HEK293T (cell line): Measurements from ENCODE around the gene FKBP3.

Source experiments
- CTCF ChIA-PET: fragments of 350-600 bp; formaldehyde crosslinking; extraction: SDS; loops from one replicate; lab custom pipeline; 2021; ENCODE audit warnings: antibody characterized with exemption, inconsistent platforms; lab: Yijun Ruan, JAX
- POLR2A ChIA-PET: fragments of 350-600 bp; formaldehyde crosslinking; extraction: SDS; loops from one replicate; lab custom pipeline; 2020; ENCODE audit warnings: antibody characterized with exemption, inconsistent platforms; lab: Yijun Ruan, JAX
- DNase-seq: peaks from one replicate; pipeline ENCODE4 v3.0.0; 2012; ENCODE audit warnings: mixed read lengths; ENCODE audit errors: extremely low spot score
- ARNT ChIP-seq: fragments of 450-650 bp; IDR thresholded peaks from 2 replicates; pipeline ENCODE4 v1.6.1; 2017; ENCODE audit warnings: mild to moderate bottlenecking
- BHLHE40 ChIP-seq: fragments of 450-650 bp; IDR thresholded peaks from 2 replicates; pipeline ENCODE4 v1.6.1; 2016; ENCODE audit warnings: mild to moderate bottlenecking, moderate library complexity, borderline replicate concordance
- CTBP1 ChIP-seq: fragments of 450-650 bp; IDR thresholded peaks from 2 replicates; pipeline ENCODE4 v1.6.1; 2016; ENCODE audit warnings: borderline replicate concordance
- ELF4 ChIP-seq: fragments of 450-650 bp; IDR thresholded peaks from 2 replicates; pipeline ENCODE4 v1.6.1; 2017; ENCODE audit warnings: antibody characterized with exemption
- FOXA1 ChIP-seq: fragments of 450-650 bp; IDR thresholded peaks from 2 replicates; pipeline ENCODE4 v1.6.1; 2016; ENCODE audit warnings: mild to moderate bottlenecking
- FOXK2 ChIP-seq: fragments of 450-650 bp; IDR thresholded peaks from 2 replicates; pipeline ENCODE4 v1.6.1; 2016; ENCODE audit warnings: mild to moderate bottlenecking
- FOXM1 ChIP-seq: fragments of 450-650 bp; IDR thresholded peaks from 2 replicates; pipeline ENCODE4 v1.6.1; 2017; ENCODE audit warnings: mild to moderate bottlenecking, borderline replicate concordance
- HDGF ChIP-seq: fragments of 450-650 bp; IDR thresholded peaks from 2 replicates; pipeline ENCODE4 v1.6.1; 2017; ENCODE audit warnings: antibody characterized with exemption, borderline replicate concordance
- L3MBTL2 ChIP-seq: fragments of 450-650 bp; conservative IDR thresholded peaks from 2 replicates; pipeline ENCODE4 v1.6.1; 2016; ENCODE audit warnings: mild to moderate bottlenecking
- LEF1 ChIP-seq: fragments of 450-650 bp; IDR thresholded peaks from 2 replicates; pipeline ENCODE4 v1.6.1; 2017; ENCODE audit warnings: mild to moderate bottlenecking, borderline replicate concordance
- NFRKB ChIP-seq: fragments of 450-650 bp; IDR thresholded peaks from 2 replicates; pipeline ENCODE4 v1.6.1; 2016; ENCODE audit warnings: mild to moderate bottlenecking, moderate library complexity
- SP1 ChIP-seq: fragments of 450-650 bp; IDR thresholded peaks from 2 replicates; pipeline ENCODE4 v1.6.1; 2017
- SUZ12 ChIP-seq: fragments of 450-650 bp; IDR thresholded peaks from 2 replicates; pipeline ENCODE4 v1.6.1; 2016; ENCODE audit warnings: mild to moderate bottlenecking
- TARDBP ChIP-seq: fragments of 450-650 bp; IDR thresholded peaks from 2 replicates; pipeline ENCODE4 v1.6.1; 2016
- ZNF384 ChIP-seq: fragments of 450-650 bp; IDR thresholded peaks from 2 replicates; pipeline ENCODE4 v1.6.1; 2016
- TF ChIP-seq, protein P1 (sequence below): fragments of 450-650 bp; IDR thresholded peaks from 2 replicates; pipeline ENCODE4 v1.6.1; 2016

The FKBP3 gene

DNA sequence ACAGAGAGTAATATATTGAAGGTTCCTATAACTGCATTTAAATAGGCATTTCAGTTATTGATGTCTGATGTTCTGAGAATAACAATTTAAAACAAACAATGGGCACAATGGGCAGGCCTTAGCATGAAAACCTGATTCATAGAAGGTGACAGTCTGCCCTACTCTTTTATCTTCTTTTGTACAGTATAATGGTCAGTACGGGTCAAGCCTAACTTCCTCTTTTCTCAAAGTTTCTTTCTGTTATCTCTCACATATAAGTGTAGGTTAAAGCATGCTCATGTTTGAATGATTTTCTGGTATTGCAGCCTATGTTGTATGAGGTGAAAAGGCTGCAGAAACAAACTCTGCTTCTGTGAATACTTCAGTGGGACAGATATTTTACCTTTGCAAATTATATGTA lies 14.2 kb downstream of the FKBP3 start:
- POLR2A ChIA-PET, result no interaction called here
- no peak for DNase-seq
- TF ChIP-seq ARNT (no peak), FOXK2 (no peak), ZNF384 (no peak), FOXA1 (no peak), LEF1 (no peak), TARDBP (no peak), CTBP1 (no peak), BHLHE40 (no peak), L3MBTL2 (no peak), SP1 (no peak), SUZ12 (no peak), HDGF (no peak), NFRKB (no peak), FOXM1 (no peak), ELF4 (no peak)
- TF ChIP-seq, protein P1, sequence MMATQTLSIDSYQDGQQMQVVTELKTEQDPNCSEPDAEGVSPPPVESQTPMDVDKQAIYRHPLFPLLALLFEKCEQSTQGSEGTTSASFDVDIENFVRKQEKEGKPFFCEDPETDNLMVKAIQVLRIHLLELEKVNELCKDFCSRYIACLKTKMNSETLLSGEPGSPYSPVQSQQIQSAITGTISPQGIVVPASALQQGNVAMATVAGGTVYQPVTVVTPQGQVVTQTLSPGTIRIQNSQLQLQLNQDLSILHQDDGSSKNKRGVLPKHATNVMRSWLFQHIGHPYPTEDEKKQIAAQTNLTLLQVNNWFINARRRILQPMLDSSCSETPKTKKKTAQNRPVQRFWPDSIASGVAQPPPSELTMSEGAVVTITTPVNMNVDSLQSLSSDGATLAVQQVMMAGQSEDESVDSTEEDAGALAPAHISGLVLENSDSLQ, result no peak
- CTCF ChIA-PET, result no interaction called here

DNA sequence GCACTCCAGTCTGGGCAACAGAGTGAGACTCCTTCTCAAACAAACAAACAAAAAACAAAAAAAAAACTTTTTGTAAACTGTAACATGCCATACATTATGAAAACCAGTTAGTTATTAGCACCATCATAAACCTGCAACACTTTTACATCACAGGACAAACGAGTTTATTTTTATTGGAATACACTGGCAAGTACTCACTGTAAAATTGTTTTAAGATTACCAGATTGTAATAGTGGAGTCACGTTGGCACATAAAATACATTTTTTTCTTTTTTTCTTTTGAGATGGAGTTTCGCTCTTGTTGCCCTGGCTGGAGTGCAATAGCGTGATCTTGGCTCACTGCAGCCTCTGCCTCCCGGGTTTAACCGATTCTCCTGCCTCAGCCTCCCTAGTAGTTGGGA lies 15.7 kb downstream of the FKBP3 start:
- CTCF ChIA-PET, result no interaction called here
- POLR2A ChIA-PET, result interaction anchor here (2.3 kb wide), 1 partner anchor 14 kb away, joined by 5 read pairs; no protein-coding TSS in a partner anchor

DNA sequence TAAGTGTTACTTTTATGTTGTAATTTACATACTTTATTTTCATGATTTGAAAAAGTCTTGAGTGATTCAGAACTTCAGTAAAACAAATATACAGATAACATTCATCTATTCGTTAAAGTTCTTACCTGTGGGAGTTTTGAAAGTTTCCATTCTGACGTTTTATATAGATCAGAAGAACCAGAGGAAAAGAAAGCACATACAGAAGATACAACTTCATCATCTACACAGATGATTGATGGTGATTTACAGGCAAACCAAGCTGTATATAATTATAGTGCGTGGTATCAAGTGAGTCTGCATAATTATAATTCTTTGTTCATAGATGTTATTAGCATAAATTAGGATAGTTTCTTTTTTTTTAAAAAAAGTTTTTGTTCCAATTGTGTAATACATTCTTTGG lies 20.0 kb downstream of the FKBP3 start:
- no peak for TF ChIP-seq LEF1
- no peak for TF ChIP-seq ELF4
- no peak for TF ChIP-seq FOXK2
- TF ChIP-seq ARNT, result no peak
- no peak for TF ChIP-seq TARDBP
- TF ChIP-seq FOXM1, result no peak
- TF ChIP-seq, protein P1, result no peak
- no peak for TF ChIP-seq L3MBTL2
- no peak for TF ChIP-seq HDGF
- TF ChIP-seq CTBP1, result no peak
- DNase-seq, result no peak
- CTCF ChIA-PET, result no interaction called here
- POLR2A ChIA-PET, result interaction anchor here (3.3 kb wide), 1 partner anchor 19 kb away, joined by 11 read pairs; the partner anchor contains the start of gene FKBP3

More for the DNA sequence above, 15.7 kb downstream of the FKBP3 start:
- no peak for DNase-seq
- TF ChIP-seq FOXK2 (no peak), ELF4 (no peak), BHLHE40 (no peak), CTBP1 (no peak), NFRKB (no peak)

DNA sequence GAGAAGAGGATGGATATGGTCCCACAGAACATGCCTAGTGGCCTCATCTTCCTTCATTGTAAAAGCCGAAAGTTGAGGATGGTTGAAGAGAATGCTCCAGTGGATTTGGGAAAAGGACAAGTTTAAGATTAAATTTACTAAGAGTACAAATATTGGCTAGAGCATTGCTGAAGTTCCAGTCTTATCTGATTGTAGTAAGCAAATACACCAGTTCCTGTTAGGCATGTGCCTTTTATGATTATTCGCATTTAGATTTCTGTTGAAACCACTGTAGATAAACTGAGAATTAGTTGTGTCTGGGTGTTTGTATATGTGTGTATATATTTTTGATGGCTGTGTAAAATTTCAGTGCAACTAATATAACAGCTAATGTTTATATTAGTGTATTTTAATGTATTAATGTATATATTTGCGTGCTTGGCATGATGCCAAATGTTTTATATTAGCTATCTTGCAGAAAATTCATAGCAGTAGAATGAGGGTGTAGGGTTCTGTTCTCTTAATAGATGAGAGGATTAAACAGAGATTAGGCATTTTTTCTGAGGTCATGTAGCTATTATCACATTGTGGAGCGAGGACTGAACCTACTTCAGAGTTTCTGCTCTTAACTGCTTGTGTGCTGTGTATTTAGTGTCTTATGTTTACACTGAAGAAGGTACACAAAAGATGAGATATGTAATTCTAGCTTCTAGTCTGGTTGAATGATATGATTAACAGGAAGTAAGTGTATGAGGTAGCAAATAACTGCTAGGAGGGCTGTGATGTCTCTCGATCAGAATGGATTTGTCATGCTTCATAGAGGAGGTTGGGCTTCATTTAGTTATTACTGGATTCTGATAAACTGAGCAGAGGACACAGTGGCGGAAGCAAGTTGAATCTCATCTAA lies 21.1 kb downstream of the FKBP3 start:
- ChIA-PET CTCF (no interaction called here), POLR2A (interaction anchor here (3.3 kb wide), 1 partner anchor 21 kb away, joined by 11 read pairs; the partner anchor contains the start of gene FKBP3)
- no peak for TF ChIP-seq FOXK2
- no peak for DNase-seq

DNA sequence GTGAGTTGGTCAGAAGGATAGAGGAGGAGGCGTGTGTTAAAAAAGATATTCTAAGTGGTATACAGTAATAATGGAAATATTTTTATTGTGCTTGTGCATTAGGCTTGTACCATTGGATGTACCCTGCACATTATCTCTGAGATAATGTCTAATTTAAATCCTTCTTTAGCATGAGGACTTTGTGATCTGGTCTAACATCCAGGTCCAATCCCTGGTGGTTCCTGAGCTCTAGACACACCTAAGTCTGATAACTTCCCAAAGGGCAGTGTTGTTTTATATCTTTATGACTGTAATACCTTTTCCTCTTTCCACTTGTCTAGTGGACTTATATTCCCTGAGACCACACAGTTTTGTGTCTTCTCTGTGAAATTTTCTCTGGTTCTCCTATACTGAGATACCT lies 29.7 kb downstream of the FKBP3 start:
- DNase-seq, result no peak
- ChIA-PET POLR2A (no interaction called here), CTCF (no interaction called here)
- TF ChIP-seq FOXA1 (no peak), ARNT (no peak), CTBP1 (no peak), SUZ12 (no peak), FOXM1 (no peak), BHLHE40 (no peak), LEF1 (no peak), SP1 (no peak), ZNF384 (no peak), HDGF (no peak), NFRKB (no peak), TARDBP (no peak), FOXK2 (no peak), L3MBTL2 (no peak), ELF4 (no peak)
- TF ChIP-seq, protein P1, result no peak

DNA sequence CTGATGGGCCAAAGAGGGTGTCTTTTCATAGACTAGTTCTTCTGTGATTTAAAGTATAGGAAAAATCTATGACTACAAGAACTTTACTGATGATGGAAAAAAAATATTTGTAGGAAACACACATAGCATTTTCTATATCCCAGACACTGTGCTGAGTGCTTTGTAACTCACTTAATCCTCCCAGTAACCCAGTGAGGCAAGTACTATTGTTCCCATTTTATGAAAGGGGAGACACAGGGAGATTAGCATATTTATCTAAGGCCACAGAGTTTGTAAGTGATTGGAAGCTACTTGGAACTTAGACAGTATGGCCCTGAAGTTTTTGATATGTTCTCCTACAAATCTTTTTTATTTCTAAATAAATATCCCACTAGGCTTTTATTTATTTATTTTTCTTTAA lies 30.5 kb downstream of the FKBP3 start:
- CTCF ChIA-PET, result no interaction called here
- TF ChIP-seq FOXM1, result no peak
- TF ChIP-seq, protein P1, result no peak
- TF ChIP-seq TARDBP, result no peak
- no peak for TF ChIP-seq NFRKB
- no peak for DNase-seq
- POLR2A ChIA-PET, result no interaction called here
